ENCODE results near the gene GNAI2. TPM values are rescaled to one million over a fixed set of nuclear protein-coding genes. Genes with fewer than 3 reads are reported as not detected.
"Not testable (repeated sequence)": the region's sequence is repeated elsewhere in the genome, so short reads cannot be mapped to it uniquely, and the experiment has no call there.

Gene GNAI2
- polyA plus RNA-seq, 1 of the 3 experiments (the other 2 are of a cell fraction), result 649 TPM

DNA sequence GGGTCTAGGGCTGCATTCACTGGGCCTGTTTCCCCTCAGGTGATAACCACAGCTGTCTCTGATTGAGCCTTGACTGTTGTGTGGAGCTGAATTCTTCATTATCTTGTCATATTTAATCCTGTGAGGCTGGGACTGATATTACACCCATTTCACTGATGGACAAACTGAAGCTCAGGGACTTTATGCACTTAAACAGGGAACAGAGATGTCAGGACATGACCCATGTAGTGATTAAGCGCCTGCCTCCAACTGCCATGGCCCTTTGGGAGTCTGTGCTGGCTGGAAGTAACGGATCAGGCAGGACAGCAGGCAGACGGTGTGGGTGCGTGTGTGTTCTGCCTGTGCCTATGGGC, 7.5 kb downstream of the GNAI2 start:
- POLR2A ChIA-PET, result interaction anchor here (1.8 kb wide), 1 partner anchor 16 kb away, joined by 4 read pairs; no protein-coding TSS in a partner anchor
- Histone ChIP-seq H3F3A (replicated peaks; ENCODE audit: insufficient read depth) (peaks cover 43% of the 10 kb centered on the region), H2AFZ (ENCODE audit: low read depth) (no peak overlapping the region), H3K9me3 (no peaks in the 10 kb centered on the region), H4K20me1 (ENCODE audit: insufficient read depth) (peaks cover 91% of the 10 kb centered on the region), H3K4me3 (ENCODE audit: low read depth in 2 of 2, low read length in 1 of 2) (no peak overlapping the region), H3K36me3 (replicated peaks in 1 of 2; ENCODE audit: control insufficient read depth in 1 of 2, insufficient read depth in 2 of 2, low read length in 1 of 2) (peaks cover 0 to 20% of the 10 kb centered on the region in 2 experiments), H3K9ac (no peak overlapping the region), H3K27ac (ENCODE audit: low read depth in 2 of 2, low read length in 1 of 2) (peak overlapping the region in 1 of 2 experiments; percentile 17; a peak in 2 of 4 replicates), H3K27me3 (ENCODE audit: insufficient read depth) (no peaks in the 10 kb centered on the region), H3K9me2 (no peaks in the 10 kb centered on the region), H3K4me1 (ENCODE audit: control insufficient read depth in 1 of 2, insufficient read depth in 2 of 2, low read depth in 1 of 2, low read length in 1 of 2) (peaks cover 37 to 46% of the 10 kb centered on the region in 2 experiments; a peak in 3 of 4 replicates), H3K4me2 (no peak overlapping the region), H3K79me2 (ENCODE audit: insufficient read depth) (peaks cover 100% of the 10 kb centered on the region)
- DNase-seq, result no peak
- 93% methylated on average over 4 of the region's 4 CpGs for WGBS (ENCODE audit: low lambda C conversion rate)
- CTCF ChIA-PET, result interaction anchor here (0.7 to 61.6 kb wide), 9 partner anchors 10 to 122 kb away, joined by 3 to 1375 read pairs (median 4); partner anchors contain the start of genes GNAI2, GNAT1 and IFRD2
- TF ChIP-seq GATA2 (CRISPR knock-in tag; IDR thresholded peaks at IDR 0.05), result no peak

DNA sequence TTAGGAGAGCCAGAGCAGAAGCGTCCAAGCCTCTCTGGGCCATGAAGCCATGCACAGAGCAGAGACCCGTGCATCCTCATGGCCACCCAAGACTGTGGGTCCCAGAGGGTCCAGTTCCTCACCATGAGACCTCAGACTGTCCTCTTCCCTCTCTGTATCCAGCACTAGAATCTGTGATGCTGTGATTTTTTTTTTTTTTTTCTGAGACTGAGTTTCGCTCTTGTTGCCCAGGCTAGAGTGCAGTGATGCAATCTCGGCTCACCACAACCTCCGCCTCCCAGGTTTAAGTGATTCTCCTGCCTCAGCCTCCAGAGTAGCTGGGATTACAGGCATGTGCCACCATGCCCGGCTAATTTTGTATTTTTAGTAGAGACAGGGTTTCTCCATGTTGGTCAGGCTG, 8.8 kb downstream of the GNAI2 start:
- H3K36me3 ChIP-seq (replicated peaks in 1 of 2; ENCODE audit: control insufficient read depth in 1 of 2, insufficient read depth in 2 of 2, low read length in 1 of 2), result peaks cover 0 to 12% of the 10 kb centered on the region in 2 experiments
- POLR2A ChIA-PET; DNase-seq; H3K4me2 ChIP-seq; H2AFZ ChIP-seq (ENCODE audit: low read depth); H3K4me3 ChIP-seq (ENCODE audit: low read depth in 2 of 2, low read length in 1 of 2); H3K9me2 ChIP-seq; H3K9me3 ChIP-seq; H3K9ac ChIP-seq; H3K27me3 ChIP-seq (ENCODE audit: insufficient read depth): not testable (repeated sequence)
- peaks cover 100% of the 10 kb centered on the region for H3K79me2 ChIP-seq (ENCODE audit: insufficient read depth)
- H4K20me1 ChIP-seq (ENCODE audit: insufficient read depth), result peaks cover 91% of the 10 kb centered on the region
- peaks cover 35 to 36% of the 10 kb centered on the region in 2 experiments; a peak in 3 of 4 replicates for H3K4me1 ChIP-seq (ENCODE audit: control insufficient read depth in 1 of 2, insufficient read depth in 2 of 2, low read depth in 1 of 2, low read length in 1 of 2)
- peaks cover 43% of the 10 kb centered on the region for H3F3A ChIP-seq (replicated peaks; ENCODE audit: insufficient read depth)
- 91% methylated on average over 5 of the region's 6 CpGs for WGBS (ENCODE audit: low lambda C conversion rate)
- CTCF ChIA-PET, result interaction anchor here (0.7 to 61.6 kb wide), 7 partner anchors 13 to 78 kb away, joined by 3 to 1375 read pairs (median 3); partner anchors contain the start of genes GNAI2 and GNAT1
- peak overlapping the region in 1 of 2 experiments; percentile 72; a peak in 3 of 4 replicates for H3K27ac ChIP-seq (ENCODE audit: low read depth in 2 of 2, low read length in 1 of 2)

DNA sequence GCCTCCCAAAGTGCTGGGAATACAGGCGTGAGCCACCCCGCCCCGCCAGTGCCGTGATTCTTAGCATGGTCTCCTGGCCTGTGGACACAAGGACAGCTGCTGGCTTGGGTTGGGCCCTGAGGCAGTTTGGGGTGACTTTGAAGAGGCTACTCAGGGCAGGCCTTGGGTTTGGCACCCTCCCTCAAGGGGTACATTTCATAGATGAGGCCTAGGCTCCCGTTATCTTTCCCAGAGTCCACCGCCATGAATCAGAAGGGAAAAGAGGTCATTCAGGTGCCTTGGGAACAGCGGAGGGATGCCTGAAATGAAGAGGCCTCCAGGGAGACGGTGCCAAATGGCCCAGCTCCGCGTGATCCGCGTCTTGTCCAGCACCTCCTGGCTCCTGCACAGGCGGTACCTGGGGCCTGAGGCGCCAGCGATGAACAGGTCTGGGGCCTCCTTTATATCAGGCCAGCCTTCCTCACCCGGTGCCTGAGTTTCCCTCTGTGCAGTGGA, 9.3 kb downstream of the GNAI2 start:
- Histone ChIP-seq H3K9me3 (no peaks in the 10 kb centered on the region), H3K4me2 (peak overlapping the region; percentile 73), H4K20me1 (ENCODE audit: insufficient read depth) (peaks cover 91% of the 10 kb centered on the region), H3K9me2 (no peaks in the 10 kb centered on the region), H3K9ac (peak overlapping the region; percentile 55; the same call in 1 of the 2 replicates), H2AFZ (ENCODE audit: low read depth) (no peak overlapping the region), H3F3A (replicated peaks; ENCODE audit: insufficient read depth) (peaks cover 43% of the 10 kb centered on the region), H3K4me1 (ENCODE audit: control insufficient read depth in 1 of 2, insufficient read depth in 2 of 2, low read depth in 1 of 2, low read length in 1 of 2) (peaks cover 35 to 36% of the 10 kb centered on the region in 2 experiments; a peak in 3 of 4 replicates), H3K4me3 (ENCODE audit: low read depth in 2 of 2, low read length in 1 of 2) (no peak overlapping the region; a peak in 1 of 4 replicates), H3K27ac (ENCODE audit: low read depth in 2 of 2, low read length in 1 of 2) (peak overlapping the region; percentile 72 to 89), H3K36me3 (replicated peaks in 1 of 2; ENCODE audit: control insufficient read depth in 1 of 2, insufficient read depth in 2 of 2, low read length in 1 of 2) (peaks cover 0 to 14% of the 10 kb centered on the region in 2 experiments), H3K27me3 (ENCODE audit: insufficient read depth) (no peaks in the 10 kb centered on the region), H3K79me2 (ENCODE audit: insufficient read depth) (peaks cover 100% of the 10 kb centered on the region)
- 92% methylated on average over 16 of the region's 16 CpGs for WGBS (ENCODE audit: low lambda C conversion rate)
- ChIA-PET CTCF (interaction anchor here (0.7 to 61.6 kb wide), 7 partner anchors 13 to 78 kb away, joined by 3 to 1375 read pairs (median 3); partner anchors contain the start of genes GNAI2 and GNAT1), POLR2A (no interaction called here)
- TF ChIP-seq, protein P1, sequence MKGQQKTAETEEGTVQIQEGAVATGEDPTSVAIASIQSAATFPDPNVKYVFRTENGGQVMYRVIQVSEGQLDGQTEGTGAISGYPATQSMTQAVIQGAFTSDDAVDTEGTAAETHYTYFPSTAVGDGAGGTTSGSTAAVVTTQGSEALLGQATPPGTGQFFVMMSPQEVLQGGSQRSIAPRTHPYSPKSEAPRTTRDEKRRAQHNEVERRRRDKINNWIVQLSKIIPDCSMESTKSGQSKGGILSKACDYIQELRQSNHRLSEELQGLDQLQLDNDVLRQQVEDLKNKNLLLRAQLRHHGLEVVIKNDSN (IDR thresholded peaks at IDR 0.05; ENCODE audit: borderline replicate concordance, low read depth), result no peak
- TF ChIP-seq, protein P2, sequence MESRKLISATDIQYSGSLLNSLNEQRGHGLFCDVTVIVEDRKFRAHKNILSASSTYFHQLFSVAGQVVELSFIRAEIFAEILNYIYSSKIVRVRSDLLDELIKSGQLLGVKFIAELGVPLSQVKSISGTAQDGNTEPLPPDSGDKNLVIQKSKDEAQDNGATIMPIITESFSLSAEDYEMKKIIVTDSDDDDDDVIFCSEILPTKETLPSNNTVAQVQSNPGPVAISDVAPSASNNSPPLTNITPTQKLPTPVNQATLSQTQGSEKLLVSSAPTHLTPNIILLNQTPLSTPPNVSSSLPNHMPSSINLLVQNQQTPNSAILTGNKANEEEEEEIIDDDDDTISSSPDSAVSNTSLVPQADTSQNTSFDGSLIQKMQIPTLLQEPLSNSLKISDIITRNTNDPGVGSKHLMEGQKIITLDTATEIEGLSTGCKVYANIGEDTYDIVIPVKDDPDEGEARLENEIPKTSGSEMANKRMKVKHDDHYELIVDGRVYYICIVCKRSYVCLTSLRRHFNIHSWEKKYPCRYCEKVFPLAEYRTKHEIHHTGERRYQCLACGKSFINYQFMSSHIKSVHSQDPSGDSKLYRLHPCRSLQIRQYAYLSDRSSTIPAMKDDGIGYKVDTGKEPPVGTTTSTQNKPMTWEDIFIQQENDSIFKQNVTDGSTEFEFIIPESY (IDR thresholded peaks at IDR 0.05; ENCODE audit: borderline replicate concordance, low read depth), result no peak
- TF ChIP-seq JUND (IDR thresholded peaks at IDR 0.05) (no peak), FOSL2 (IDR thresholded peaks at IDR 0.05; ENCODE audit: borderline replicate concordance, low read depth) (no peak), RXRA (IDR thresholded peaks at IDR 0.05; ENCODE audit: borderline replicate concordance, low read depth) (no peak), FOXJ3 (CRISPR knock-in tag; IDR thresholded peaks at IDR 0.05) (no peak), GATA2 (CRISPR knock-in tag; IDR thresholded peaks at IDR 0.05) (no peak), CHD2 (IDR thresholded peaks at IDR 0.05; ENCODE audit: low read length, partially characterized antibody) (no peak), POLR2AphosphoS5 (IDR thresholded peaks at IDR 0.05; ENCODE audit: low read depth, low read length) (no peak), RCOR1 (IDR thresholded peaks at IDR 0.05; ENCODE audit: low read length) (no peak), RAD21 (IDR thresholded peaks at IDR 0.05; ENCODE audit: low read length) (no peak), TCF12 (IDR thresholded peaks at IDR 0.05) (no peak)
- TF ChIP-seq, protein P3, sequence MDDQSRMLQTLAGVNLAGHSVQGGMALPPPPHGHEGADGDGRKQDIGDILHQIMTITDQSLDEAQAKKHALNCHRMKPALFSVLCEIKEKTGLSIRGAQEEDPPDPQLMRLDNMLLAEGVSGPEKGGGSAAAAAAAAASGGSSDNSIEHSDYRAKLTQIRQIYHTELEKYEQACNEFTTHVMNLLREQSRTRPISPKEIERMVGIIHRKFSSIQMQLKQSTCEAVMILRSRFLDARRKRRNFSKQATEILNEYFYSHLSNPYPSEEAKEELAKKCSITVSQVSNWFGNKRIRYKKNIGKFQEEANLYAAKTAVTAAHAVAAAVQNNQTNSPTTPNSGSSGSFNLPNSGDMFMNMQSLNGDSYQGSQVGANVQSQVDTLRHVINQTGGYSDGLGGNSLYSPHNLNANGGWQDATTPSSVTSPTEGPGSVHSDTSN (IDR thresholded peaks at IDR 0.05), result no peak
- no peak for DNase-seq
